GM18502 (cell line): Measurements from ENCODE around the gene PRKG1.
"Not testable (repeated sequence)": the region's sequence is repeated elsewhere in the genome, so short reads cannot be mapped to it uniquely, and the experiment has no call there.

ENCODE experiments used
- ATAC-seq: cut with Tn5 transposase; IDR thresholded peaks from one replicate; pipeline ENCODE4 v1.9.1; 2021; ENCODE audit warnings: mild to moderate bottlenecking; ENCODE audit not compliant: unreplicated experiment, poor library complexity

Gene PRKG1

DNA sequence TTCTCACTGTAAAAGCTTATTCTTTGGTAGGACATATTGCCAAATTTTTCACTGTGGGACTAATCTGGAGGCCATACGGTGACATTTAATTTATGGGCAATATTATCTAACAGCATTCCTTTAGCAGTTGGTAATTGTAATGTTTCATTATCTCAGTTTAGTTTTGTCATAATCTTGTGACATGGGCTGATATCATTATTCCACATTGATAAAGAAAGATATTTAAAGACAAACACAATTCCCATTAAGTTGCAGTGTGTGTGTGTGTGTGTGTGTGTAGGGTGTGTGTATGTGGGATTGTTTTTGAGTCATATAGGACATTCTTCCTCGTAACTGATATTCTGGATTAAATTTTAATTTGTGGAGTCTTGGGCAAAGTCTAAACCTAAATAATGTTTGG is 238.5 kb downstream of the PRKG1 start:
- no peak for ATAC-seq

GRCh38 chr10:51313251-51313650 is 239.0 kb downstream of the PRKG1 start:
- ATAC-seq = no peak

DNA sequence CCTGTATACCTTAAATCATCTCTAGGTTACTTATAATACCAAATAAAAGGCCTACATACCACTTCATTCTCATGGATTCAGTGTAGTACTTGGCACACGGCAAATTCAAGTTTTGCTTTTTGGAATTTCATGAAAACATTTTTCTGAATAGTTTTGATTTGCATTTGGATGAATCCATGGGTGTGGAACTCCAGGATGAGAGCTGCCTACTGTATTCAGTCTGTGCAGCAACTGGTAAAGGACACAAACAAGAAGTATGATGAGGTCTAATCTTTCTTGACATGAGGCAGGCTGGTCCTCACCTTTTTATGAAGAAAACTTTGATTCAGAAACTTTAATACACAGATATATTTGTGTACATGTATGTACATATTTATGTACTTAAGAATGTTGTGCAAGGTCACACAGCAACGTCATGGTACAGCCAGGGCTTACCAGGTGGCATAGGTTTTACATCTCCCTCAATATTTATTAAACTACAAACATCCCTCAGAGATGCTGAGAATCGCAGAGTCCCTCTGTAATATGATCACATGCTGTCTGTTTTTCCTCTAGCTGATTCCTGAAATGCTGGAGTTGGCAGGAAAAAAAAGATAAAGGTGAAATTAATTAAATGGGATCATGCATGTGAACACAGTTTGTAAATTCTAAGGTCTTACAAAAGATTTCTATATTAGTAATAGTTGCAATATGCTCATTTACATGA is 239.6 kb downstream of the PRKG1 start:
- no peak for ATAC-seq

DNA sequence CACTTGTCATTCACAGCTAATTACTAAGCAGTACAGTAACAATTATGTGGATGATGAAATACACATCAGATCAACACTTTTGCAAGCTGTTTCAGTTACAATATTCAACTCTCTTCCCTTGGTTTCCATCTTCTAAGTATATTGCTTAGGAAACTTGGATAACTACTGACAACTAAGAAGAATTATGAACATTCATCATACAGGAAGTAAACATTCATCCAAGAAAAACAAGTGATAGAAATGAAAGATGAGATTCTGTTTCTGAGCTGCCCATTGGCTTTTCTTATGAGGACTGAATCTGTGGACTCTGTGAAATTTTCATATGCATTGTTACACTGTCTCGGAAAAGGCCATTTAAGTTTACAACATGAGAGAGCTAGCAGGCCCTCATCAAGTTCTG is 240.2 kb downstream of the PRKG1 start:
- no peak for ATAC-seq

GRCh38 chr10:51318399-51319172 is 244.3 kb downstream of the PRKG1 start:
- no peak for ATAC-seq

GRCh38 chr10:51319173-51319435 is 244.8 kb downstream of the PRKG1 start:
- ATAC-seq = no peak

DNA sequence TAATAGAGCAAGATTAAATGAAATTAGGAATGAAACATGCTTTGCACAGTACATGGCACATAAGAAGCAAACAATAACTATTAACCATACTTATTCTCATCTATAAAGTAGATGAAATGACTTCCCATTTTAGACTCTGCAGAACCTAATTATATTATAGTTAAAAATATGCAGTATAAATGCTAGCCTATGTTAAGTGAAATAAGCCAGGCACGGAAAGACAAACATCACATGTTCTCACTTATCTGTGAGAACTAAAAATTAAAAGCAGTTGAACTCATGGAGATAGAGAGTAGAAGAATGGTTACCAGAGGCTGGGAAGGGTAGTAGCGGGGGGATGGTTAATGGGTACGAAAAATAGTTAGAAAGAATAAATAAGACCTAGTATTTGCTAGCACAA is 247.0 kb downstream of the PRKG1 start:
- no peak for ATAC-seq

DNA sequence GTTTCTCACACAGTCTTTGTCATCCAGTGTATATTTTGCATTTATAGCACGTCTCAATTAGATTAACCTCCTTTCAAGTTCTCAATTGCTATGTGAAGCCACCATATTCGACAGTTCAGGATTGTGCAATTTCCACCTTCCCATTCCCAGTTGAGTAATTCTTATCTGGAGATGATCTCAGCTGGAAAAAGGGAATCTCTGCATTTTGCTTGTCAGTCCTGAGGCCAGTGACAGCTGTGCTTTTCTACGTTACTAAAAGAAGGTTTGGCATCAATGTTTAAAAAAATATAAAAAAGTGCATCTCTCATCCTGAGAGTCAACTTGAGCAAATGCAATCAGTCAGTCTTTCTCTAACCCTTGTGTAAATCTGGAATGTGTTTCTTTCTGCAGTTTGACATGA is 247.7 kb downstream of the PRKG1 start:
- ATAC-seq = no peak

DNA sequence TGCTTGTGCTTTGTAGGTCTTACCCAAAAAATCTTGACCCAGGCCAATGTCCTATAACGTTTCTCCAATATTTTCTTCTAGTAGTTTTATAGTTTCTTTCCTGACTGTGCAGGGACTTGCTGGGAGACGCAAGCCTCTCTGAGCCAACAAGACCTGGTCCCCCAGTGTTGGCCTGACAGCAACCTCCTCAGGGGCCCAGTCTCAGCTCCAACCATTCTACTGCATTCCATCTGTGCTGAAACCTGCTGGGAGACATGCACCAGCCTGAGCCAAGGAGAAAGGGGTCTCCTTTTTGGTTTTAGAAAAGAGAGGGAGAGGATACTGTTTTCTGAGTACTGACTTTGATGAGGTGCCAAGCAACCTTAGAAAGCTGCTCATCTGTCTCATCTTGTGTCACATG is 251.4 kb downstream of the PRKG1 start:
- no peak for ATAC-seq

DNA sequence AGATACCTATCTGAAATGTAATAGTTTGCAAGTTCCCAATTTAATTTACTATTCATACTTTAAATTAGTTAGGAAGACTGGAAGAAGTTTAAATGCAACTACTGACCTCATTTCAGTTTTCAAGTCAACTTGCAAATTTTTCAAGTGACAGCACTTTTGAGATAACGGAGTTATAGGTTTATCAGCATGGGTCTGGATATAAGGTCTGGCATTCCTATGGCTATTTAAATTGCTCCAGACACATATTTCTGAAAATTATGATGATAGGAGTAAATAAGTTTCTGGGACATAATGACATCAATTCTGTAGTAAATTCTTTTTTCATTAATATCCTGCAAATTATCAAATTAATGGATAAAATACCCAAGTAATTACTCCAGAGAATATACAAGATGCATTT is 251.9 kb downstream of the PRKG1 start:
- ATAC-seq = no peak

- ATAC-seq = no peak
Observed at GRCh38 chr10:51327432-51327831, 253.1 kb downstream of the PRKG1 start.

DNA sequence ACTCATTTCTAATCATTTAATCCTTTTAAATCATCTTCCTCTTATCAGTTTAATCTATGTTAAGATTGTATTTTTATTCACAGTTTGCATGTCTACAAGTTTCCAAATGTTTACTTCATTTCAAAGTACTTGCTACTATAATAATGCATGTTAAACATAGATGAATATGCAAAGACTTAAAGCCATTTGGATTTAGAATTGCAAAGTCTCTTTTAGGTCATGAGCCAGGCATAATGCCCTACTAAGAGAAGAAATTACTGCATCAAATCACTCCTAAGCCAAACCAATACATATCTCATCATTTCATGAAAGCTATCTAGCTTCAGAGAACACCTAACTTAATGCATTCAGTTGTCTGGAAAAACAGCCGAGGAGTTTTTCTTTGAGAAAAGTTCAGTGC is 266.1 kb downstream of the PRKG1 start:
- ATAC-seq = no peak

GRCh38 chr10:51340845-51341610 is 266.7 kb downstream of the PRKG1 start:
- no peak for ATAC-seq

GRCh38 chr10:51341745-51342144 is 267.5 kb downstream of the PRKG1 start:
- ATAC-seq = not testable (repeated sequence)

DNA sequence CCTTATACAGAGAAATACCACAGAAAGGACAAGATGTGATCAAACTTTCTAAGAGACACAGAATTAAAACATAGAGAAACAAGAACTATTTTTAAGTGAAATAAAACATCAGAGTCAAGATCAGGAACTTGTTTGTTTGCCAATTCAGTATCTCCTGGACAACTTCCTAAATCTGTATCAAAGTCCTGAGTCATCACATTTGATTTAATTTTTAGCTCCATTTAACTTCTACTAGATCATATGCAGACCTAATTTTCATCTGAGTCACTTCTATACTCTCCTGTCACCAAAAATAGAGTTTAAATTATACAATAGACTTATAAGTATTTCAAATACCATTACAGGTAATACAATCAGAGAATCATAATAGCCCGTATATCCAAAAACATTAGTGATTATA is 268.1 kb downstream of the PRKG1 start:
- ATAC-seq = no peak

- no peak for ATAC-seq
Observed at GRCh38 chr10:51343391-51343790, 269.1 kb downstream of the PRKG1 start.

- ATAC-seq = no peak
Observed at GRCh38 chr10:51344371-51344770, 270.1 kb downstream of the PRKG1 start.

DNA sequence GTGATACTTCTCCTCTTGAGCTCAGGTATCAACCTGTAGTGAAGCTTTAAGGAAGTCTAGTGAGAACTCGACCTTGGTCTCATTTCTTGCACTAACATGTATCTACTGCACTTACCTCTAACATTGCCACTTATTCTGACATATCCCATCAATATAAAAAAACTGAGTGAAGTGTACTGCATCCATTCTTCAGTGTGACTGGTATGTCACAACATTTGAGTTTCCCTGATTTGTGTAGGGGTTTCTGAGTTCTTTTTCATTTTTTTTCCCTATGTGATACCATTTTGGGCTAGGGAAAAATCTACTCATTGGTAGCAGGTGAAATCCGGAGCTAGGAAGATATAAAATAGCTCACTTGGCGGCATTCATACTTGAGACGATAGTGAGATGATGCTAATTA is 274.3 kb downstream of the PRKG1 start:
- ATAC-seq = no peak

DNA sequence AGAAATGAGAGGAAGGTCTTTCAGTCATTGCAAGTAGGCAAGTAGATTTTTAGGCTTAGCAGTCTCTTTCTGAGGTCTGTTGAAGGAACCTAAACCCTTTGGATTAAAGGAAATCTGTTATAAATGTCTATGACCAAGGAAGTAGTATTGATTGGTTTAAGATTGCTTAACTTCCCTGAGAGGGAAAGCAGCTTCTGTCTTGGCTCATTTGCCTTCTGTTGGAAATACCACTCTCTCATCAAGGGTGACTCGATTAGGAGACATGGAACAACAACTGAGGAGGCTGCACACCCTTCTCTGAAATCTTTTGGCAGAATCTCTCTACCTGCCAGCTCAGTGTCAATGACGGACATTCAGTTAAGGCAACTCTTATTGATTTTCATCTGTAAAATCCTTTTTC is 282.9 kb downstream of the PRKG1 start:
- ATAC-seq = no peak

- no peak for ATAC-seq
Observed at GRCh38 chr10:51358227-51358626, 283.9 kb downstream of the PRKG1 start.

DNA sequence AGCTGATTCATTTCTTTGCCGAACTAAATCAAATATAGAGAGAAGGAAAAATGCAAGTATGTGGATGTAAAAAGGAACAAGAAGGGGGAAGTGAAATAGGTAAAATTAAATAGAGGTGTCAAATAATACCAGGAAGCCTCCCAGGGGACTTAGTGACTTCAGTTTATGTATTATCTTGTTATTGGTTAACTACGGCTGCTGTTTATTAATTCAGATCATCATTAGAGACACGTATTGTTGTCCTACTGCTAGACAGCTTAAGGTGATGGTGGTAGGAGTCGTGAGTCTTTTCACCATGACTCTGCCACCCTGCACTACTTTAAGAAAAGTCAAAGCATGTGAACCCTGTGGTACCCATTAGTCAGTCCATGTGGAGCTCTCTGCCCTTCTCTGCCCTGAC is 289.1 kb downstream of the PRKG1 start:
- no peak for ATAC-seq

- ATAC-seq = no peak
Observed at GRCh38 chr10:51364674-51365073, 290.4 kb downstream of the PRKG1 start.
